ENCODE measurements around the gene CHRNB1. TPM values are rescaled to one million over a fixed set of nuclear protein-coding genes. Genes with fewer than 3 reads are reported as not detected.
"Not testable (repeated sequence)": the region's sequence is repeated elsewhere in the genome, so short reads cannot be mapped to it uniquely, and the experiment has no call there.

The CHRNB1 gene
- total RNA-seq, 4 donors from 2014 or later, result 4.0 to 9.1 (median 5.8) TPM

GRCh38 chr17:7479213-7480088 is 34.6 kb downstream of the CHRNB1 start, which contains the start of gene ZBTB4:
TSS of gene ZBTB4 (minus strand) at chr17:7479631. CDS start at chr17:7466801, 12,830 bp downstream.
- peaks cover 0 to 48% (median 7%) of the 10 kb centered on the region in 4 donors for H3K4me1 ChIP-seq
- H3K27ac ChIP-seq, result peak within 1 kb of the TSS; percentile 98 to 100 (median 99)
- H3K27me3 ChIP-seq, result no peaks in the 10 kb centered on the region
- peak within 1 kb of the TSS; percentile 84 to 99 (median 94) for H3K4me3 ChIP-seq
- TF ChIP-seq CTCF (IDR thresholded peaks at IDR 0.05), result no peak
- peak; percentile 39 to 45 for TF ChIP-seq POLR2A (IDR thresholded peaks at IDR 0.05)
- peak; percentile 65 to 81 (median 77) for DNase-seq
- H3K36me3 ChIP-seq, result no peaks in the 10 kb centered on the region
- H3K9me3 ChIP-seq, result no peaks in the 10 kb centered on the region

- H3K27ac ChIP-seq, result peak overlapping the region; percentile 98 to 100 (median 99)
- H3K4me3 ChIP-seq, result peak overlapping the region; percentile 84 to 99 (median 94)
- TF ChIP-seq POLR2A (IDR thresholded peaks at IDR 0.05), result no peak
- no peak for TF ChIP-seq CTCF (IDR thresholded peaks at IDR 0.05)
- H3K36me3 ChIP-seq, result no peaks in the 10 kb centered on the region
- peaks cover 0 to 49% (median 7%) of the 10 kb centered on the region in 4 donors for H3K4me1 ChIP-seq
- DNase-seq, result no peak
- no peaks in the 10 kb centered on the region for H3K9me3 ChIP-seq
- H3K27me3 ChIP-seq, result no peaks in the 10 kb centered on the region
These were observed 35.2 kb downstream of the CHRNB1 start for GRCh38 chr17:7480089-7480384.

GRCh38 chr17:7481275-7481674 is 36.4 kb downstream of the CHRNB1 start, which contains the start of gene SLC35G6:
TSS of gene SLC35G6 (plus strand) at chr17:7481446. CDS start at chr17:7481517, 71 bp downstream.
- H3K9me3 ChIP-seq, DNase-seq, H3K27me3 ChIP-seq, H3K36me3 ChIP-seq: not testable (repeated sequence)
- Histone ChIP-seq H3K27ac (peak within 1 kb of the TSS; percentile 98 to 100 (median 99)), H3K4me1 (peaks cover 4 to 50% (median 13%) of the 10 kb centered on the region in 4 donors), H3K4me3 (peak within 1 kb of the TSS in 1 of 4 donors; percentile 93)

- not testable (repeated sequence) for H3K9me3 ChIP-seq, DNase-seq, H3K36me3 ChIP-seq, H3K27me3 ChIP-seq, H3K4me3 ChIP-seq
- Histone ChIP-seq H3K27ac (peak overlapping the region in 2 of 4 donors; percentile 94 to 97), H3K4me1 (peaks cover 4 to 50% (median 18%) of the 10 kb centered on the region in 4 donors)
These were observed 37.2 kb downstream of the CHRNB1 start for GRCh38 chr17:7481842-7482741.

GRCh38 chr17:7482742-7483088 is 37.9 kb downstream of the CHRNB1 start:
- H3K9me3 ChIP-seq, H3K36me3 ChIP-seq, H3K27me3 ChIP-seq, DNase-seq: not testable (repeated sequence)
- peak overlapping the region; percentile 94 to 99 (median 98) for H3K27ac ChIP-seq
- peaks cover 4 to 51% (median 19%) of the 10 kb centered on the region in 4 donors for H3K4me1 ChIP-seq
- peak overlapping the region; percentile 64 to 69 (median 66) for H3K4me3 ChIP-seq

- Histone ChIP-seq H3K27me3 (no peaks in the 10 kb centered on the region), H3K9me3 (no peaks in the 10 kb centered on the region), H3K4me3 (peak overlapping the region; percentile 64 to 69 (median 66)), H3K36me3 (no peaks in the 10 kb centered on the region), H3K27ac (peak overlapping the region; percentile 94 to 99 (median 98)), H3K4me1 (peaks cover 4 to 51% (median 18%) of the 10 kb centered on the region in 4 donors)
- TF ChIP-seq CTCF (IDR thresholded peaks at IDR 0.05), result no peak
- peak; percentile 24 to 61 for TF ChIP-seq POLR2A (IDR thresholded peaks at IDR 0.05)
- peak; percentile 96 to 97 (median 96) for DNase-seq
These were observed 38.6 kb downstream of the CHRNB1 start for GRCh38 chr17:7483255-7484066.

Data from Peyer's patch (tissue), 4 donors.